GM21576 (cell line): ENCODE results near the gene RIMS3.
A peak's percentile ranks its signal among the peaks of the same experiment; 100 is the strongest.
"Not testable (repeated sequence)": the region's sequence is repeated elsewhere in the genome, so short reads cannot be mapped to it uniquely, and the experiment has no call there.

ENCODE experiments used
- ATAC-seq: cut with Tn5 transposase; IDR thresholded peaks from one replicate; pipeline ENCODE4 v1.9.1; 2021; ENCODE audit warnings: mild to moderate bottlenecking, moderate library complexity; ENCODE audit not compliant: unreplicated experiment

The RIMS3 gene

GRCh38 chr1:40633523-40633922 lies 32.0 kb downstream of the RIMS3 start:
- ATAC-seq = no peak

DNA sequence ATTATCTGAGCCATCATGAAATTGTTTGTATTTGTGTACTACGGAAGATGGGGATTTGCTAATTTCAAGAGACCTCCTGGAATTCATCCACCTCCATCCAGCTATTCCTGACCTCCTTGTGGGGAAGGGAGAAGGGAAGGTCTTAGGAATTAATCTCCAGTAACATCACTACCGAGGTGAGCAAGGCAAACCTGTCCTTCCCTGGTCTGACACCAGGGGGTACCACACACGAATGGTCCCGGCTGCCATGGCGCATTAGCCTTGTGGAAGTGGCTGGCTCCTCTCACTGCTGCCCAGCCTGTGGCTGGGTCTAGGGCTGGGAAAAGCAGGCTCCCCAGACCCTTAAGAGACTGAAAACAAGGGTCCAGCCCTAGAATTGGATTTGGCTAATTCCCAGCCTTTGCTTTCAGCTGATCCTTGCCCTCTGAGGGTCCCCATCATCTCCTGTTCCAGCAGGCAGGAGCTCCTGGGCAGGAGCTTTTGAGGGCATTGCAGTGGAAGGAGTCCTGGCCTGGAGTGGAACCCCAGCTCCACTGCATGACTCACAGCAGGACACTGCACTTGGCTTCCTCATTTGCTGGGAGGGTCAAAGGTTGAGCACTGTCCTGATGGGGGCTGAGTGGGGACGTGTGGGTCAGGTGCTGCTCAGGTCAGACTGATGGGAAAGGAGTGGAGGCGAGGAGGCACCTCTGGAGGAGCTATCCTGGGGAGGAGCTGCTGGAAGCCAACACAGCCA lies 34.8 kb downstream of the RIMS3 start:
- no peak for ATAC-seq

GRCh38 chr1:40629546-40629945 lies 35.9 kb downstream of the RIMS3 start:
- ATAC-seq = not testable (repeated sequence)

- no peak for ATAC-seq
These were observed 36.6 kb downstream of the RIMS3 start for GRCh38 chr1:40628903-40629292.

DNA sequence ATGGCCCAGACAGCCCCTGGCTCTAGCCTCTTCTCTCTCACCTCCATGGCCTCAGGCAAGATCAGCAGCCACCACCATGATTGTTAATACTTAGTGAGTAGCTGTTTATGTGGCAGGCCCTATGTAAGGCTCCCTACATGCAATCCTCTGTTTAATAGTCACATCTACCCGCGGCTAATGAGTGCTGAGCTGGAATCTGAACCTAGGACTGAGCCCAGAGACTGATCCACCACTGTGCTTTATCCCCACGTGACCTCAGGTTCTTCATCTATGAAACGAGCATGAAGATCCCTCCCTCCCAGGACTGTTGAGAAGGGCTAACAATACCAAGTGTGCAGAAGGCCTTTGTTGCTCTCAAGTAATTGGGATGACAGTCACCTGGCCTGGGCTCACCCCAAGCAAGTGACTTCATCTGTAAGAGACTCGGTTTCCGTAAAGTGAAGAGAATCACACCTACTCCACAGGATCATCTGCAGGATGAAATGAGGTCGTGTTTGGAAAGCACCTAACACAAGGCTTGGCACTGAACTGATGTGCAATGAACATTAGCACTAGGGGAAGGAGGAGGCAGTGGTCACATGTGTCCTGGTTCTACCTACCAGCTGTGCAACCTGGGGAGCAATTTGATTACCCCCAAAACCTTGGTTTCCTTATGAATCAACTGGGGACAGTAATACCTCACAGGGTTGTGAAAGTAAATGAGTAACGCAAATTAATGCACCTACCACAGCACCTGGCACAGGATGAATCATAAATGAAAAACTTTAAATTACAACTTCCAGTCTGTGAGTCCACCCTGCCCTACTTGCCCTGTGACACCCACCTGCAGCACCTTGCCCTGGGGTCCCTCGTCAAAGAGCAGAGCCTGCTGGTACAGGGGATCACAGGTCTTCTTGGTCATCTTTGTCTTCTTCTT lies 37.2 kb downstream of the RIMS3 start:
- peak; percentile 56 for ATAC-seq

DNA sequence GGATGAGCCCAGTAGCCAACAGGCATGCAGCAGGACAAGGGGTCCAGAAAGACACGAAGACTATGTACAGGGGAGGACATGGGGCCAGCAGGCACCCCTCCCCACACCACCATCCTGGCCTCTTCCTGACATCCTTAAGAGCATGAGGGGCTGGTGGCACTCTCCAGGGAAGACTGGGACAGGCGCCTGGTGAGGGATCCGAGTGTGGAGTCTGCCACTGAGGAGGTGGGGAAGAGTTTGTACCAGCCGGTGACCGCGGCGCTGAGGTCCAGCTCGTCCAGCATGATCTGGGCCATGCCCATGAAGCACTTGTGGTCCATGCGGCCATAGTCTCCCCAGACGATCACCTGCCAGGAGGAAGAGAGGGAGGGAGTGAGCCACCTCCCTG lies 39.1 kb downstream of the RIMS3 start:
- no peak for ATAC-seq

GRCh38 chr1:40625476-40626382 lies 39.8 kb downstream of the RIMS3 start:
- ATAC-seq = no peak

DNA sequence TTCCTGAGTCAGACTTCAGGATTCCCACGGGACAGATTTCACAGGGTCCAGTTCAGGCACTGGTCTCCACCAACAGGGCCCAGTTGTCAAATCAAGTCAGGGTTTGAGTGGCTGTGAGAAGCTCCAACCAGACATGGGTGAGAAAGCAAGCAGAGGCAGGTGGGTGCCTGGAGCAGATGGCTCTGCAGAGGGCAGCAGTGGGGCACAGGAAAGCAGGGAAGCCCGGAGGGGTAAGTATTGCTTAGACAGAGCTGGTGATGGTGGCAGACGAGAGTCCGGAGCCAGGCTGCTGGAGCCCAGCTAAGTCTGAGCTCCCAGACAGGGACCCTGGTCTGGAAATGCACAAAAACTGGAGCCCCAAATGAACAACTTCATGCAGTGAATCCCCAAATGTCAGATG lies 40.4 kb downstream of the RIMS3 start:
- no peak for ATAC-seq

GRCh38 chr1:40622936-40623629 lies 42.4 kb downstream of the RIMS3 start:
- no peak for ATAC-seq

DNA sequence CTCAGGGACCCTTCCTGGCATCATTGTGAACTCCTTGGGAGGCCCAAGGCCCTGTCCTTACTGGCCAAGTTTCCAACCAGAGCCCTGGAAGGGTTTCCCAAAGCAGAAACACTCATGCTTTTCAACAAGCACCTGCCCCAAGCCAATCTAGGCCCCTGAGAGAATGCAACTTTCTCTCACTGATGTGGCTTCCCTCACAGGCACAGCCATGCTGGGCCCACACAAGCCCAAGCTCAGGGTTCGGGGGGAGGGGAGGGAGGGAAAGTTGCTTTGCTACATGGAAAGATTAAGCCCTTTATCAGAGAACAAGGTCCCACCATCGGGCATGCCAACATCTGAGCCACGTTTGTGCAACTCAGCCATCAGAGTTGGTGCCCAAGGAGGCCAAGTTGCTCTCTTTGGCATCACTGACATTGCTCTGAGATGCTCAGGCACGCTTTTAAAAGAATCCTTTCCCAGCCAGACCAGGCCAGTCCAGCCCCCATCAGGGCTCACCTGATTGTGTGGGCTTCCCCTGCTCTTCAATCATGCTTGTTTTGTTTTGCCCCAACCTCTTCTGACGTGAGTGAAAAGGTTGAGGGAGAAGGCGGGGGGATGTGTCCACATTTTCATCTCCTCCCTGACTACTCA lies 43.5 kb downstream of the RIMS3 start:
- ATAC-seq = no peak

DNA sequence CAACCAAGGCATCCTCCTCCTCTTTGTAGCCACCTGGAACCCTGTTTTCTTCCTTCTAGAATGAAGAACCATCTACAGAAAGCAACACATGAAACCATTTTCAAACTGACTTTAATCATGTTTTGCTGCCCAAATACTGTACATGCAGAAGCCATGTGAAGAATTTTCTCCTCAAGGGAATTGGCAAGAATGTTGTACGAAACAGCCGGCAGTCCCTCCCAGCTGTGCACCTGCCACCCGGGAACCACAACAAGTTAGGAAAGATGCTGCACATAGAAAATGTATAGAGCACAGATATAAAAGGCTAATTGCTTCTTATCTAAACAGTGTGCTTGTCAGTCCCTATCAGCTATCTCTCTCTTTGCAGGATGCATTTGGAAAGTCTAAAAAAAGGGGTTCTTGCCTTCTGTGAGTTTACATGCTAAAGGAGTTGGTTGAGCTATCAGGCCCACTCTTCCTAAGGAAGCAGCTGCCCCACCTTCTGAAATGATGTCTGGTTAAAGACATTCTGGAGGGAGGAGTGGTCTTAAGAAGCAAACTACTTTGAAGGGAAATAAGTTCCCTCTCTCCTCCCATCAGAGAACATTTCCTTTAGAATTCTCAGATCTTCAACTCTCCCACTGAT lies 44.8 kb downstream of the RIMS3 start:
- no peak for ATAC-seq

DNA sequence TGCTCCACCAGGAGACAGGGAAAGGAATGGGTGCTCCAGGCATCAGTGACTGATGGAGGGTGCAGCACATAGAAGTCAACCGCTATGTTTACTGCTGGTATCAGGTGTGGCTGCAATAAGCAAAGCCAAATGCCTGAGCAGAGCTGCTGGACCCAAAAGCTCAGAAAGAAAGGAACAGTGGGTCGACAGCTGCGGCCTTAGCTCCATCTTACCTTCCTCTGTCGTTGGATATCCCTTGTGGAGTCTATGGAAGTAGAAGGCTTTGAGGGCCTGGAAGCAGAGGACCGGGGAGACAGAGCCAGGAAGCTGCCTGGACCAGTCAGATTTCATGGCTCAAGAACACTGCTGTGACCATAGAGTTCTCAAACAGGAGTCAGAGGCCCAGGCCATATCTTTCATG lies 45.3 kb downstream of the RIMS3 start:
- ATAC-seq = no peak

GRCh38 chr1:40618108-40618507 lies 47.4 kb downstream of the RIMS3 start:
- no peak for ATAC-seq

- no peak for ATAC-seq
These were observed 53.1 kb downstream of the RIMS3 start for GRCh38 chr1:40612345-40612831.

GRCh38 chr1:40610156-40610555 lies 55.3 kb downstream of the RIMS3 start:
- ATAC-seq = no peak

GRCh38 chr1:40607921-40608320 lies 57.6 kb downstream of the RIMS3 start:
- ATAC-seq = no peak

GRCh38 chr1:40606978-40607377 lies 58.5 kb downstream of the RIMS3 start:
- no peak for ATAC-seq

GRCh38 chr1:40606194-40606593 lies 59.3 kb downstream of the RIMS3 start:
- ATAC-seq = no peak

GRCh38 chr1:40599926-40600325 lies 65.6 kb downstream of the RIMS3 start:
- no peak for ATAC-seq
